OCI-LY3 (cell line): Measurements from ENCODE around the gene ACTL7A.

Experiments
- CTCF ChIP-seq: fragments of 200-600, 300-600 bp; sonication (generic); IDR thresholded peaks from 2 replicates; pipeline ENCODE4 v1.5.1; 2014; ENCODE audit warnings: antibody characterized with exemption, low read length, low read depth
- EZH2phosphoT487 ChIP-seq: fragments of 200-600 bp; shearing (Covaris generic); IDR thresholded peaks from 2 replicates; pipeline ENCODE4 v1.6.1; 2018; ENCODE audit warnings: antibody characterized with exemption, mixed run types, low read depth

GRCh38 chr9:108836781-108837180 is 25.3 kb upstream of the ACTL7A start:
- TF ChIP-seq CTCF, result no peak
- no peak for TF ChIP-seq EZH2phosphoT487
